Endodermal cell (in vitro differentiated cells): ENCODE measurements around the gene NOB1. TPM values are rescaled to one million over a fixed set of nuclear protein-coding genes. Genes with fewer than 3 reads are reported as not detected.

Experiments used
- DNase-seq: peaks from one replicate; pipeline ENCODE4 v3.0.0-alpha.2; 2017
- H3K27ac ChIP-seq: 2 replicates; pipeline ENCODE4 v1.5.1; 2013; ENCODE audit warnings: mild to moderate bottlenecking, low read depth, low read length, moderate library complexity
- H3K27me3 ChIP-seq: 2 replicates; pipeline ENCODE4 v1.6.1; 2013; ENCODE audit warnings: mild to moderate bottlenecking, low read length, moderate library complexity; ENCODE audit not compliant: insufficient read depth, control insufficient read depth, poor library complexity, severe bottlenecking
- H3K36me3 ChIP-seq: 2 replicates; pipeline ENCODE4 v1.7.0; 2013; ENCODE audit warnings: mild to moderate bottlenecking, low read length, moderate library complexity; ENCODE audit not compliant: control insufficient read depth, insufficient read depth
- H3K4me1 ChIP-seq: one replicate; pipeline ENCODE4 v1.7.0; 2013; ENCODE audit warnings: low read length; ENCODE audit not compliant: control insufficient read depth, insufficient read depth
- H3K4me3 ChIP-seq: 2 replicates; pipeline ENCODE4 v1.5.1; 2013; ENCODE audit warnings: mild to moderate bottlenecking, low read length, moderate library complexity
- H3K9ac ChIP-seq: 2 replicates; pipeline ENCODE4 v1.6.1; 2013; ENCODE audit warnings: mild to moderate bottlenecking, low read length, moderate library complexity; ENCODE audit not compliant: poor library complexity, severe bottlenecking; ENCODE audit errors: extremely low read depth
- H3K9me3 ChIP-seq: 2 replicates; pipeline ENCODE4 v1.6.1; 2013; ENCODE audit warnings: mild to moderate bottlenecking, low read length, moderate library complexity; ENCODE audit not compliant: control insufficient read depth
- H3K27ac Mint-ChIP-seq: 2 replicates; pipeline ENCODE4 v1.8.0; 2020; ENCODE audit warnings: mixed read lengths
- H3K27me3 Mint-ChIP-seq: 2 replicates; pipeline ENCODE4 v1.8.0; 2021; ENCODE audit warnings: mild to moderate bottlenecking, mixed read lengths; ENCODE audit not compliant: insufficient read depth
- H3K36me3 Mint-ChIP-seq: 2 replicates; pipeline ENCODE4 v1.8.0; 2020; ENCODE audit warnings: low read depth, mixed read lengths
- H3K4me1 Mint-ChIP-seq: 2 replicates; pipeline ENCODE4 v1.8.0; 2020; ENCODE audit warnings: mixed read lengths
- H3K4me3 Mint-ChIP-seq: 2 replicates; pipeline ENCODE4 v1.8.0; 2020; ENCODE audit warnings: mild to moderate bottlenecking, moderate library complexity, mixed read lengths
- H3K9me3 Mint-ChIP-seq: 2 replicates; pipeline ENCODE4 v1.8.0; 2020; ENCODE audit warnings: mild to moderate bottlenecking, mixed read lengths
- CTCF ChIP-seq: fragments of 200-600 bp; sonication (generic); conservative IDR thresholded peaks from 2 replicates; pipeline ENCODE4 v1.5.0; 2021; ENCODE audit warnings: antibody characterized with exemption, mild to moderate bottlenecking
- WGBS, 2 experiments: methylation state at CpG; one replicate each; pipeline versions ENCODE4 v1.1.5 to v1.1.7; 2013; ENCODE audit warnings: missing lambda C conversion rate in 2 of 2, mixed read lengths in 1 of 2; ENCODE audit not compliant: insufficient coverage in 1 of 2, insufficient read length in 1 of 2; 5-methylcytosine and 5-hydroxymethylcytosine counted together
- total RNA-seq, 2 donors: library from RNA; stranded (reverse); fragmentation: NEBNext Ultra II Directional in 1 of 2; extraction: Animal tissue kit (Norgen Biotek cat#: 25700) in 1 of 2; gene quantifications; 2 replicates in 1 of 2; 3 replicates in 1 of 2; pipeline ENCODE4 v1.2.1, GENCODE V29; 2021

The NOB1 gene
- total RNA-seq, 2 donors from 2014 or later, result 53.1 to 53.4 TPM

GRCh38 chr16:69775563-69775962 is 20.8 kb upstream of the NOB1 start:
- Mint-ChIP-seq H3K27ac (no peak overlapping the region), H3K36me3 (peaks cover 19% of the 10 kb centered on the region), H3K27me3 (no peaks in the 10 kb centered on the region), H3K4me1 (peaks cover 15% of the 10 kb centered on the region), H3K4me3 (no peak overlapping the region), H3K9me3 (peaks cover 10% of the 10 kb centered on the region)
- TF ChIP-seq CTCF, result no peak
- no peak overlapping the region for H3K4me3 ChIP-seq
- no peak overlapping the region for H3K9ac ChIP-seq
- H3K36me3 ChIP-seq, result peaks cover 8% of the 10 kb centered on the region
- DNase-seq, result no peak
- no peaks in the 10 kb centered on the region for H3K27me3 ChIP-seq
- no peak overlapping the region for H3K27ac ChIP-seq
- H3K9me3 ChIP-seq, result peaks cover 15% of the 10 kb centered on the region
- H3K4me1 ChIP-seq, result no peaks in the 10 kb centered on the region

- no peak overlapping the region for H3K4me3 ChIP-seq
- no peak for TF ChIP-seq CTCF
- Mint-ChIP-seq H3K4me1 (peaks cover 15% of the 10 kb centered on the region), H3K36me3 (peaks cover 21% of the 10 kb centered on the region), H3K27ac (peak overlapping the region; percentile 20), H3K27me3 (no peaks in the 10 kb centered on the region), H3K4me3 (no peak overlapping the region), H3K9me3 (peaks cover 10% of the 10 kb centered on the region)
- H3K36me3 ChIP-seq, result peaks cover 8% of the 10 kb centered on the region
- H3K9me3 ChIP-seq, result peaks cover 15% of the 10 kb centered on the region
- no peak for DNase-seq
- H3K27me3 ChIP-seq, result no peaks in the 10 kb centered on the region
- H3K9ac ChIP-seq, result no peak overlapping the region
- no peaks in the 10 kb centered on the region for H3K4me1 ChIP-seq
- no peak overlapping the region for H3K27ac ChIP-seq
- WGBS, 2 experiments, result 91 to 92% methylated on average over 5 to 6 of the region's 6 CpGs
Observed at GRCh38 chr16:69773260-69773947, 18.7 kb upstream of the NOB1 start.

DNA sequence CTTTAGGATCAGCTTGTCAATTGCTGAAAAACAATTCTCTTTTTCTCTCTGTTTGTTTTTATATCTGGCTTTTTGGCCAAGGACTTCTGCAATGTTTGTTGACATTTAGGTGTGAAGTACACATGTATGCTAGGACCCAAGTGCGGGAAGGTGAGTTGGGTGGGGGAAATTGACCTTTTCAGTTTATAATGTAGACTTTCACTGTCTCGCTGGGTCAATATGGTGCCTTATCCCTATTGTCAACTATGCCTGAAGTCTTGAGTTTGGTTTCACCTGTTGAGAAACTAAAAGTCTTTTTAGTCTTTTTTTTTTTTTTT is 16.9 kb upstream of the NOB1 start:
- H3K9me3 Mint-ChIP-seq, result peaks cover 15% of the 10 kb centered on the region
- no peak overlapping the region for H3K4me3 Mint-ChIP-seq
- Histone ChIP-seq H3K4me3 (no peak overlapping the region), H3K9me3 (peaks cover 21% of the 10 kb centered on the region), H3K9ac (no peak overlapping the region), H3K36me3 (peaks cover 8% of the 10 kb centered on the region), H3K27me3 (no peaks in the 10 kb centered on the region), H3K4me1 (no peaks in the 10 kb centered on the region), H3K27ac (no peak overlapping the region)
- peak overlapping the region; percentile 46 for H3K27ac Mint-ChIP-seq
- no peak for DNase-seq
- peaks cover 22% of the 10 kb centered on the region for H3K36me3 Mint-ChIP-seq
- peaks cover 15% of the 10 kb centered on the region for H3K4me1 Mint-ChIP-seq
- TF ChIP-seq CTCF, result no peak
- H3K27me3 Mint-ChIP-seq, result no peaks in the 10 kb centered on the region
- 98 to 100% methylated on average over 1 to 2 of the region's 2 CpGs for WGBS, 2 experiments
